ENCODE measurements around the gene CTSF. TPM values are rescaled to one million over a fixed set of nuclear protein-coding genes. Genes with fewer than 3 reads are reported as not detected.

Gene CTSF
- total RNA-seq, 1 donor from 2014 or later = 1.6 TPM

GRCh38 chr11:66562907-66563583 lies 5.4 kb downstream of the CTSF start:
- H3K27me3 ChIP-seq (ENCODE audit: control insufficient read depth, insufficient read depth, low read length) = peaks cover 8% of the 10 kb centered on the region
- no peak for TF ChIP-seq CTCF (IDR thresholded peaks at IDR 0.05; ENCODE audit: insufficient read depth, low read length, severe bottlenecking)
- H3K36me3 ChIP-seq (ENCODE audit: control insufficient read depth, insufficient read depth, low read length) = no peaks in the 10 kb centered on the region
- H3K4me3 ChIP-seq (ENCODE audit: low read depth, low read length) = no peak overlapping the region
- DNase-seq (ENCODE audit: low read depth) = no peak
- no peak for FAIRE-seq

GRCh38 chr11:66562275-66562674 lies 6.1 kb downstream of the CTSF start:
- no peaks in the 10 kb centered on the region for H3K36me3 ChIP-seq (ENCODE audit: control insufficient read depth, insufficient read depth, low read length)
- no peak for TF ChIP-seq CTCF (IDR thresholded peaks at IDR 0.05; ENCODE audit: insufficient read depth, low read length, severe bottlenecking)
- FAIRE-seq = no peak

GRCh38 chr11:66561975-66562248 lies 6.5 kb downstream of the CTSF start:
- FAIRE-seq (no peak), DNase-seq (ENCODE audit: low read depth) (no peak)
- Histone ChIP-seq H3K36me3 (ENCODE audit: control insufficient read depth, insufficient read depth, low read length) (no peaks in the 10 kb centered on the region), H3K27me3 (ENCODE audit: control insufficient read depth, insufficient read depth, low read length) (peaks cover 2% of the 10 kb centered on the region), H3K4me3 (ENCODE audit: low read depth, low read length) (no peak overlapping the region)
- no peak for TF ChIP-seq CTCF (IDR thresholded peaks at IDR 0.05; ENCODE audit: insufficient read depth, low read length, severe bottlenecking)

More at GRCh38 chr11:66562275-66562674, 6.1 kb downstream of the CTSF start:
- Histone ChIP-seq H3K4me3 (ENCODE audit: low read depth, low read length) (no peak overlapping the region), H3K27me3 (ENCODE audit: control insufficient read depth, insufficient read depth, low read length) (peaks cover 3% of the 10 kb centered on the region)
- DNase-seq (ENCODE audit: low read depth) = no peak

- H3K27me3 ChIP-seq (ENCODE audit: control insufficient read depth, insufficient read depth, low read length) = peaks cover 1% of the 10 kb centered on the region
- no peak for TF ChIP-seq CTCF (IDR thresholded peaks at IDR 0.05; ENCODE audit: insufficient read depth, low read length, severe bottlenecking)
- FAIRE-seq (no peak), DNase-seq (ENCODE audit: low read depth) (no peak)
- H3K36me3 ChIP-seq (ENCODE audit: control insufficient read depth, insufficient read depth, low read length) = no peaks in the 10 kb centered on the region
- no peak overlapping the region for H3K4me3 ChIP-seq (ENCODE audit: low read depth, low read length)
These were observed 7.0 kb downstream of the CTSF start for GRCh38 chr11:66561178-66561974.

- no peak for FAIRE-seq
- TF ChIP-seq CTCF (IDR thresholded peaks at IDR 0.05; ENCODE audit: insufficient read depth, low read length, severe bottlenecking) = no peak
- Histone ChIP-seq H3K36me3 (ENCODE audit: control insufficient read depth, insufficient read depth, low read length) (no peaks in the 10 kb centered on the region), H3K27me3 (ENCODE audit: control insufficient read depth, insufficient read depth, low read length) (peaks cover 1% of the 10 kb centered on the region), H3K4me3 (ENCODE audit: low read depth, low read length) (no peak overlapping the region)
- no peak for DNase-seq (ENCODE audit: low read depth)
These were observed 8.3 kb downstream of the CTSF start for GRCh38 chr11:66559866-66560676.
